WERI-Rb-1 (cell line): Measurements from ENCODE around the gene CMIP.

Experiments
- DNase-seq: peaks from one replicate; pipeline ENCODE4 v3.0.0-alpha.2; 2020
- H3K27ac ChIP-seq: fragments of 250-450 bp; sonication (Bioruptor Pico); 2 replicates; pipeline ENCODE4 v1.5.1; 2020; ENCODE audit warnings: mild to moderate bottlenecking, moderate library complexity
- H3K27me3 ChIP-seq: fragments of 250-450 bp; sonication (Bioruptor Pico); 2 replicates; pipeline ENCODE4 v1.5.1; 2021; ENCODE audit warnings: mild to moderate bottlenecking, low read depth, moderate library complexity; ENCODE audit not compliant: insufficient read depth, severe bottlenecking
- H3K36me3 ChIP-seq: fragments of 250-450 bp; sonication (Bioruptor Pico); 2 replicates; pipeline ENCODE4 v1.5.1; 2020; ENCODE audit warnings: mild to moderate bottlenecking, moderate library complexity
- H3K4me3 ChIP-seq: 2 replicates; pipeline ENCODE4 v1.5.1; 2011; ENCODE audit warnings: low read depth, mild to moderate bottlenecking, control low read depth, low read length
- H3K9me3 ChIP-seq: fragments of 250-450 bp; sonication (Bioruptor Pico); 2 replicates; pipeline ENCODE4 v1.5.1; 2021; ENCODE audit warnings: mild to moderate bottlenecking, moderate library complexity; ENCODE audit not compliant: severe bottlenecking
- CTCF ChIP-seq: IDR thresholded peaks from 2 replicates; pipeline ENCODE4 v1.5.1; 2011; ENCODE audit warnings: low read depth, mild to moderate bottlenecking, control low read depth, inconsistent platforms, low read length

The CMIP gene

GRCh38 chr16:81451753-81452680, 7.4 kb downstream of the CMIP start:
- no peak overlapping the region for H3K4me3 ChIP-seq
- TF ChIP-seq CTCF = no peak
- H3K27ac ChIP-seq = no peak overlapping the region
- no peak for DNase-seq
- H3K27me3 ChIP-seq = no peaks in the 10 kb centered on the region
- H3K36me3 ChIP-seq = no peaks in the 10 kb centered on the region
- no peaks in the 10 kb centered on the region for H3K9me3 ChIP-seq

- no peak overlapping the region for H3K4me3 ChIP-seq
- no peak for TF ChIP-seq CTCF
- H3K9me3 ChIP-seq = no peaks in the 10 kb centered on the region
- H3K27me3 ChIP-seq = no peaks in the 10 kb centered on the region
- no peak overlapping the region for H3K27ac ChIP-seq
- no peak for DNase-seq
- no peaks in the 10 kb centered on the region for H3K36me3 ChIP-seq
Measured at GRCh38 chr16:81453091-81453728, 8.6 kb downstream of the CMIP start.

GRCh38 chr16:81454044-81454443, 9.4 kb downstream of the CMIP start:
- no peaks in the 10 kb centered on the region for H3K27me3 ChIP-seq
- no peak overlapping the region for H3K4me3 ChIP-seq
- no peak for TF ChIP-seq CTCF
- no peaks in the 10 kb centered on the region for H3K36me3 ChIP-seq
- no peaks in the 10 kb centered on the region for H3K9me3 ChIP-seq
- no peak for DNase-seq
- H3K27ac ChIP-seq = no peak overlapping the region

- H3K27ac ChIP-seq = no peak overlapping the region
Measured at GRCh38 chr16:81455006-81455405, 10.4 kb downstream of the CMIP start.

GRCh38 chr16:81455720-81456494, 11.3 kb downstream of the CMIP start:
- no peak for DNase-seq
- no peaks in the 10 kb centered on the region for H3K36me3 ChIP-seq
- H3K27me3 ChIP-seq = no peaks in the 10 kb centered on the region
- no peak overlapping the region for H3K27ac ChIP-seq
- no peak overlapping the region for H3K4me3 ChIP-seq
- TF ChIP-seq CTCF = no peak
- no peaks in the 10 kb centered on the region for H3K9me3 ChIP-seq

More at GRCh38 chr16:81455006-81455405, 10.4 kb downstream of the CMIP start:
- H3K27me3 ChIP-seq = no peaks in the 10 kb centered on the region
- H3K4me3 ChIP-seq = no peak overlapping the region
- no peaks in the 10 kb centered on the region for H3K36me3 ChIP-seq
- DNase-seq = no peak
- no peaks in the 10 kb centered on the region for H3K9me3 ChIP-seq
- TF ChIP-seq CTCF = no peak
